GM12878 (cell line): ENCODE data around the gene SPTLC3. TPM values are rescaled to one million over a fixed set of nuclear protein-coding genes. Genes with fewer than 3 reads are reported as not detected.
A peak's percentile ranks its signal among the peaks of the same experiment; 100 is the strongest.

Experiments used
- ATF3 ChIP-seq: IDR thresholded peaks from 2 replicates; pipeline ENCODE4 v1.6.1; 2011; ENCODE audit warnings: low read depth, mild to moderate bottlenecking, low read length, moderate library complexity, borderline replicate concordance; ENCODE audit errors: extremely low read depth
- BHLHE40 ChIP-seq, 2 experiments: fragments of 450-650 bp in 1 of 2; IDR thresholded peaks; 2 replicates each; pipeline ENCODE4 v1.6.1; 2011 to 2017; ENCODE audit warnings: low read depth in 2 of 2, borderline replicate concordance in 1 of 2, improper control_type of control experiment in 1 of 2, low read length in 1 of 2, mild to moderate bottlenecking in 1 of 2
- CBX3 ChIP-seq: fragments of 200-600 bp; sonication (generic); IDR thresholded peaks from 2 replicates; pipeline ENCODE4 v1.6.1; 2016; ENCODE audit warnings: low read depth, borderline replicate concordance
- CBX5 ChIP-seq: sonication (generic); IDR thresholded peaks from 2 replicates; pipeline ENCODE4 v1.6.1; 2016; ENCODE audit warnings: low read depth, moderate library complexity, mild to moderate bottlenecking, inconsistent platforms
- CREB1 ChIP-seq: IDR thresholded peaks from 2 replicates; pipeline ENCODE4 v1.6.1; 2012; ENCODE audit warnings: low read depth, mild to moderate bottlenecking, inconsistent platforms
- ESRRA ChIP-seq: IDR thresholded peaks from 2 replicates; pipeline ENCODE4 v1.6.1; 2012; ENCODE audit warnings: mild to moderate bottlenecking, low read length, improper control_type of control experiment
- ETV6 ChIP-seq, 2 experiments: fragments of 450-650 bp in 1 of 2; IDR thresholded peaks in 1 of 2; conservative IDR thresholded peaks in 1 of 2; 2 replicates each; pipeline ENCODE4 v1.6.1; 2014; ENCODE audit warnings: antibody characterized with exemption in 1 of 2, borderline replicate concordance in 1 of 2, low read depth in 1 of 2, mild to moderate bottlenecking in 1 of 2, moderate library complexity in 1 of 2
- FOS ChIP-seq: IDR thresholded peaks from 3 replicates; pipeline ENCODE4 v1.6.1; 2011; ENCODE audit warnings: borderline replicate concordance; ENCODE audit not compliant: insufficient read length; ENCODE audit errors: extremely low read depth
- GATAD2B ChIP-seq: fragments of 450-650 bp; conservative IDR thresholded peaks from 2 replicates; pipeline ENCODE4 v1.6.1; 2017; ENCODE audit warnings: low read depth, mild to moderate bottlenecking, moderate library complexity
- IKZF2 ChIP-seq, 2 experiments: fragments of 450-650 bp; IDR thresholded peaks; 2 replicates each; pipeline ENCODE4 v1.6.1; 2017; ENCODE audit warnings: mild to moderate bottlenecking in 2 of 2, moderate library complexity in 2 of 2
- IRF4 ChIP-seq: IDR thresholded peaks from 2 replicates; pipeline ENCODE4 v1.6.1; 2011; ENCODE audit warnings: low read depth, low read length
- JUNB ChIP-seq: IDR thresholded peaks from 2 replicates; pipeline ENCODE4 v1.6.1; 2016; ENCODE audit warnings: antibody characterized with exemption, mild to moderate bottlenecking
- MEF2A ChIP-seq: IDR thresholded peaks from 2 replicates; pipeline ENCODE4 v1.6.1; 2011; ENCODE audit warnings: low read depth, mild to moderate bottlenecking, low read length, moderate library complexity; ENCODE audit not compliant: insufficient read depth
- MTA2 ChIP-seq: fragments of 450-650 bp; IDR thresholded peaks from 2 replicates; pipeline ENCODE4 v1.6.1; 2016; ENCODE audit warnings: low read depth, mild to moderate bottlenecking, moderate library complexity
- PAX8 ChIP-seq: fragments of 450-650 bp; IDR thresholded peaks from 2 replicates; pipeline ENCODE4 v1.6.1; 2017; ENCODE audit warnings: mild to moderate bottlenecking, moderate library complexity
- POU2F2 ChIP-seq: IDR thresholded peaks from 3 replicates; pipeline ENCODE4 v1.6.1; 2011; ENCODE audit warnings: low read depth, mild to moderate bottlenecking, low read length, borderline replicate concordance
- RBBP5 ChIP-seq: fragments of 200-600 bp; sonication (generic); conservative IDR thresholded peaks from 2 replicates; pipeline ENCODE4 v1.6.1; 2016
- SMARCA5 ChIP-seq: fragments of 450-650 bp; IDR thresholded peaks from 2 replicates; pipeline ENCODE4 v1.6.1; 2017; ENCODE audit warnings: mild to moderate bottlenecking
- TAF1 ChIP-seq: IDR thresholded peaks from 2 replicates; pipeline ENCODE4 v1.6.1; 2011; ENCODE audit warnings: mild to moderate bottlenecking, low read depth, low read length, borderline replicate concordance
- TBL1XR1 ChIP-seq: IDR thresholded peaks from 2 replicates; pipeline ENCODE4 v1.6.1; 2012; ENCODE audit warnings: low read depth, low read length, improper control_type of control experiment
- USF1 ChIP-seq: IDR thresholded peaks from 2 replicates; pipeline ENCODE4 v1.6.1; 2011; ENCODE audit warnings: borderline replicate concordance, low read depth, mild to moderate bottlenecking, moderate library complexity, mixed read lengths, low read length; ENCODE audit not compliant: insufficient read depth; ENCODE audit errors: extremely low read length
- USF2 ChIP-seq: IDR thresholded peaks from 2 replicates; pipeline ENCODE4 v1.6.1; 2011; ENCODE audit warnings: low read depth, low read length, improper control_type of control experiment, borderline replicate concordance
- ZBTB11 ChIP-seq: fragments of 450-650 bp; formaldehyde crosslinking; IDR thresholded peaks from 2 replicates; pipeline ENCODE4 v1.5.0; 2022; ENCODE audit warnings: mild to moderate bottlenecking, missing genetic modification characterization
- ZNF207 ChIP-seq: fragments of 450-650 bp; IDR thresholded peaks from 2 replicates; pipeline ENCODE4 v1.6.1; 2014; ENCODE audit warnings: antibody characterized with exemption, mild to moderate bottlenecking, borderline replicate concordance
- ZSCAN29 ChIP-seq: fragments of 450-650 bp; IDR thresholded peaks from 2 replicates; pipeline ENCODE4 v1.6.1; 2017; ENCODE audit warnings: mild to moderate bottlenecking, moderate library complexity
- polyA plus RNA-seq, 11 experiments: library from polyadenylated mRNA; depleted of rRNA in 4 of 11; unstranded in 6 of 11; stranded (reverse) in 5 of 11; fragments of >200 nt; fragmentation: Nextera tagmentation in 4 of 11; fragmentation: Illumina TruSeq in 1 of 11; extraction: Ambion mirVana in 4 of 11; extraction: Trizol in 1 of 11; gene quantifications; 1 replicate in 1 of 11; 2 replicates in 10 of 11; pipeline versions ENCODE4 v1.2.1 to v1.2.3, GENCODE V29; 2011 to 2016; ENCODE audit warnings: inconsistent platforms in 2 of 11, missing spikeins in 2 of 11, low read depth in 1 of 11
- total RNA-seq, 4 experiments: library from RNA; depleted of rRNA in 3 of 4; stranded (reverse); fragments of >200 nt in 3 of 4; fragmentation: Illumina TruSeq in 1 of 4; extraction: Trizol in 1 of 4; gene quantifications; 2 replicates each; pipeline versions ENCODE4 v1.2.1 to v1.2.3, GENCODE V29; 2013 to 2021

The SPTLC3 gene
- total and polyA plus RNA-seq, 10 of the 15 experiments (the other 5 are each of a cell fraction or from before 2014, with no cell fraction given) = 0.04 to 0.29 (median 0.06) TPM; not detected in 7

- TF ChIP-seq ETV6 (conservative IDR thresholded peaks at IDR 0.05 in 1 of 2, IDR thresholded peaks at IDR 0.05 in 1 of 2; ENCODE audit: borderline replicate concordance in 1 of 2, low read depth in 1 of 2) (no peak), PAX8 (no peak), CBX5 (no peak), TAF1 (no peak), RBBP5 (no peak), ZBTB11 (no peak), MTA2 (peak; percentile 69), GATAD2B (0 out of 2 replicates have a peak, but pooled peaks have one; percentile 43), IKZF2 (IDR thresholded peaks at IDR 0.05) (peak; percentile 91 to 94), FOS (no peak), MEF2A (peak; percentile 69; the same call in 1 of the 2 replicates), ATF3 (no peak), ZSCAN29 (no peak), CBX3 (no peak), JUNB (peak; percentile 30; the same call in 1 of the 2 replicates), POU2F2 (peak; percentile 67; the same call in 1 of the 3 replicates), IRF4 (peak; percentile 95), ESRRA (no peak), CREB1 (peak; percentile 94), TBL1XR1 (no peak), SMARCA5 (no peak), ZNF207 (no peak), USF2 (no peak), USF1 (no peak), BHLHE40 (IDR thresholded peaks at IDR 0.05; ENCODE audit: borderline replicate concordance in 1 of 2, low read depth in 2 of 2, low read length in 1 of 2) (peak in 1 of 2 experiments; percentile 53; a peak in 1 of 4 replicates)
Observed at GRCh38 chr20:13009682-13010406, 1.1 kb downstream of the SPTLC3 start (continued).
